IPS DF 4.7 (cell line): ENCODE data around the gene PODNL1.

Source experiments
- DNase-seq: peaks from one replicate; pipeline ENCODE4 v3.0.0-alpha.2; 2013; ENCODE audit warnings: low spot score; ENCODE audit errors: extremely low read depth

PODNL1 gene

GRCh38 chr19:13958043-13958442 lies 19.8 kb upstream of the PODNL1 start:
- DNase-seq = no peak

GRCh38 chr19:13957051-13957450 lies 18.8 kb upstream of the PODNL1 start:
- no peak for DNase-seq

- no peak for DNase-seq
Measured at GRCh38 chr19:13956365-13956744, 18.1 kb upstream of the PODNL1 start.

- DNase-seq = no peak
Measured at GRCh38 chr19:13955662-13956364, 17.6 kb upstream of the PODNL1 start.

- no peak for DNase-seq
Measured at GRCh38 chr19:13954185-13954584, 16.0 kb upstream of the PODNL1 start.

- no peak for DNase-seq
Measured at GRCh38 chr19:13952931-13953531, 14.8 kb upstream of the PODNL1 start.

- peak; percentile 95 for DNase-seq
Measured at GRCh38 chr19:13952154-13952930, 14.1 kb upstream of the PODNL1 start, which contains the start of gene DCAF15. TSS of gene DCAF15 (plus strand) at chr19:13952509. CDS start at chr19:13952513, 4 bp downstream.

- no peak for DNase-seq
Measured at GRCh38 chr19:13951799-13952153, 13.6 kb upstream of the PODNL1 start.

DNA sequence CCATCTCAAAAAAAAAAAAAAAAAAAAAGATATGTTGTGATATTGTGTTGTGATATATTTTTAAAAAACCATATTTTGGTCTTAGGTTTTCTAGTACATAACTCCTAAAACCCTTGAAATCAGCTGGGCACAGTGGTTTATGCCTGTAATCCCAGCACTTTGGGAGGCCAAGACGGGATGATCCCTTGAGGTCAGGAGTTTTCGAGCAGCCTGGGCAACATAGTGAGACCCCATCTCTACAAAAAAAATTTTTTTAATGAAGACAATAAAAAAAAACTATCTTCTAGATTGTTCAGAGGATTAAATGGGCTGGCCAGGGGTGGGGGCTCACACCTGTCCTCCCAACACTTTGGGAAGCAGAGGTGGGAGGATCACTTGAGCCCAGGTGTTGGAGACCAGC lies 12.8 kb upstream of the PODNL1 start:
- no peak for DNase-seq

GRCh38 chr19:13946414-13946813 lies 8.2 kb upstream of the PODNL1 start:
- no peak for DNase-seq

DNA sequence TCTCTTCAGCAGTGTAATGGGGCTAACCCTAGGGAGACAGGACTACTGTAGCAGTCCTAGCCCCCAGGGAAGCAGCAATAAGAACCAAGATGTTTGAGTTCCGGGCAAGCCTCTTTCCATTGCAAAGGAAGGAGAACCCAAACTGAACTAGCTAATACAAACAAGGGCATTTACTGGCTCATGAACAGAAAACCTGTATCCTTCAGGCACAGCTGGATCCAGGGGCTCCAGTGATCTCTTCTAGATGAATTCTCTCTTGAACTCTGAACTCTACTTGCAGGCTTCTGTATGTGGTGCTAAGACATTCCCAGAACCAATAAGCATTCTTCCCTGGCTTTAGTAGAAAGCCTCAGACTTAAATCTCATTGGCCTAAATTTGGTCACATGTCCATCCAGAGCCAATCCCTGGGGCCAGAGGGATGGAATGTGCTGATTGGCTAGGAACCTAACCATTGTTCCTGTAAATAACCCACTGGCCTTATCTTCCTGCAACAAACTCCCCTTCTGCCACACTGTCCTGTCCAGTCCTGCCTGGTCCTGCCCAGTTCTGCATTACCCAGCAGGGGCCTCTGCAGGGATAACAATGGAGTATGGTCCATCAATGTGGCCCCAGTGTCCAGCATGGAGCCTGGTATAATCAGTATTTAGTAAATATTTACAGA lies 3.9 kb upstream of the PODNL1 start:
- no peak for DNase-seq

- DNase-seq = no peak
Measured at GRCh38 chr19:13937479-13938300, 527 bp downstream of the PODNL1 start.

- no peak for DNase-seq
Measured at GRCh38 chr19:13935765-13936510, 2.3 kb downstream of the PODNL1 start.

- no peak for DNase-seq
Measured at GRCh38 chr19:13934785-13935109, 3.5 kb downstream of the PODNL1 start.

- DNase-seq = no peak
Measured at GRCh38 chr19:13932911-13933393, 5.3 kb downstream of the PODNL1 start.

- DNase-seq = no peak
Measured at GRCh38 chr19:13932149-13932637, 6.0 kb downstream of the PODNL1 start.

GRCh38 chr19:13931391-13932148 lies 6.6 kb downstream of the PODNL1 start:
- DNase-seq = no peak

GRCh38 chr19:13930402-13930801 lies 7.8 kb downstream of the PODNL1 start:
- no peak for DNase-seq

- no peak for DNase-seq
Measured at GRCh38 chr19:13929956-13930355, 8.3 kb downstream of the PODNL1 start.
